ENCODE data around the gene LENG9.
"Not testable (repeated sequence)": the region's sequence is repeated elsewhere in the genome, so short reads cannot be mapped to it uniquely, and the experiment has no call there.

LENG9 gene

DNA sequence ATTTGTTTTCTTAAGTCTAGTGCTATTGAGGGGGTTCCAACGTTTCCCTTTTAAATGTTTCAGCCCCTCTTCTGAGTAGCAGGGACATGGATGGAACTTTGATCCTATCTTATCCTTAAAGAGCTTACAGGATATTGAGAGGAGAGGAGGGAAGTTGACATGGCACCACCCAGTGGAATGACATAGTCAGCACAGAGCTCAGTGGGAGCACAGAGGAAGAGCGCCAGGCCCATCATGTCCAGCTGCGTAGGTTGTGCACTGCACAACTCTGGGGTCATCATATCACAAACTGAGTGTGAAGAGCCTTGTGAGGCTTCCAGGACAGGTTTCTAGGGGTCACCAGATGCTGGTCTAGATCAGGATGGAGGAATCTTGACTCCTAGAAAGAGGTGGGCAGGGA lies 14.1 kb upstream of the LENG9 start:
- no peak for FAIRE-seq

DNA sequence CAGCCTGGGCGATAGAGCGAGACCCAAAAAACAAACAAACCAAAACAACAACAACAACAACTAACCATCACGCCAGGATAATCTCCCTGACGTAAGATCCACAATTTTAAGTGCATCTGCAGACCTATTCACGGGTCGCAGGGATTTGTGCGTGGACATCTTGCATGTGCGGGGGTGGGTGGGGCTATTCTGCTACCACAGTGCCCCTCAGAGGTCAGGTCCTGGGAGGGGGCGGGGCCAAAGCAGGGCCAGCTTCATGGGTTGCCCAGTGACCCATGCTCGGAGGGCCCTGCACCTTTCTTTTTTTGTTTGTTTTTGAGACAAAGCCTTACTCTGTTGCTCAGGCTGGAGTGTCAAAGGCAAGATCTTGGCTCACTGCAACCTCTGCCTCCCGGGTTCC lies 12.1 kb upstream of the LENG9 start:
- FAIRE-seq: no peak

DNA sequence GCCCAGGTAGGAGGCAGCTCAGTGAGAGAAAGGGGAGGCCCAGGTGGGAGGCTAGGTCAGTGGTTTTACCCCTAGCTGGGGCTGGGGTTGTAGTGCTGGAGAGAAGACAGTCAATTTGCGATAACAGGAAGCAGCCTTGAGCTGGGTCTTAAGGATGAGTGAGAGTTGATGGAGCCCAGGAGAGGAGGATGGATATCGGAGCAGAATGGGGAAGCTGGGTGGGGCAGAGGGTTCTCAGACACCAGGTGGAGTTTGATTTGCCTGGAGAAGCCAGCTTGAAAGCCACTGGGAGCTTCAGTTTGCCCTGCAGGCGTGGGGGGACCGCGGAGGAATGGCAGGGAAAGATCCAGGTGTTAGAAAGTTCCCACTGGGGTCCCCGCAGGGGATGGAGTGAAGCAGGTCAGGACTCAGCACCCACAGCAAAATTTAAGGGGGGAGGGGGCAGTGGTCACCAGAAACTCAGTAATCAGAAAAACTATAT lies 10.4 kb upstream of the LENG9 start:
- FAIRE-seq: no peak

DNA sequence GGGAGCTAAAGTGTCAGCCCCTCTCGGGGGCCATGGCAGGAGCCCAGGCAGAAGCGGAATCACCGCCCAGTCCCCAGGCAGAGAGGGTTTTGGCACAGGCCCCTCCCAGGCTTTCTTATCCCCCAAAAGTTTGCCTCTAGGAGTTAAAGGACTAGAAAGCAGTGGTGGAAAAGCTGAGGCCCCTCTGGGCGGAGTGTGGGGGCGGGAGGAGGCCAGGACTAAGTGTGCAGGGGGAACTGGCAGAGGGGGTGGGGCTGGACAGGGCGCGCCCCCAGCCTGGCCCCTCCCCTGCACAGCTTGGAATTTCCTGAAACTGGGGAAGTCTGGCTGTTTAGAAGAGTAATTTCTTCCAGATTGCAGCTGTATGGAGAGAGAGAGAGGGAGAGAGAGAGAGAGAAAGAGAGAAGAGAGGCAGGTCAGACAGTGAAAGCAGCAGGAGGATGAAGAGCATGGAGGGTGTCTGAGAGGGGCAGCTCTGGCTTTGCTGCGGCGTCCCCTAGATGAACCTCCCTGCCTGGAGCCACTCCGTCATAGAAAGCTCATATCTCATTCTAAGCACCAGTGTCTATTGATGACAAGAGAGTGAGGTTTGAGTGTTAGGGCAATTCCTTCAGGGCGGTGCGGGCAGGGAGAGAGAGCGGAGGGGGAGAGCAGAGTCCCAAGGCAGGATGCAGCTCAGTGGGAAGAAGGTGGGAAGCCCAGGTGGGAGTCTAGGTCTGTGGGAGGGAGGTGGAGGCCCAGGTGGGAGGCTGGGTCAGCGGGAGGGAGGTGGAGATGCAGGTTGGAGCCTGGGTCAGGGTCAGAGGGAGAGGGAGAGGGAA lies 9.7 kb upstream of the LENG9 start, which contains the start of gene CDC42EP5:
Gene CDC42EP5 (minus strand): TSS at position 226 of the 821 bp plus-strand sequence. CDS start 7,749 bp downstream, outside the sequence.
- peak; percentile 80 for FAIRE-seq

DNA sequence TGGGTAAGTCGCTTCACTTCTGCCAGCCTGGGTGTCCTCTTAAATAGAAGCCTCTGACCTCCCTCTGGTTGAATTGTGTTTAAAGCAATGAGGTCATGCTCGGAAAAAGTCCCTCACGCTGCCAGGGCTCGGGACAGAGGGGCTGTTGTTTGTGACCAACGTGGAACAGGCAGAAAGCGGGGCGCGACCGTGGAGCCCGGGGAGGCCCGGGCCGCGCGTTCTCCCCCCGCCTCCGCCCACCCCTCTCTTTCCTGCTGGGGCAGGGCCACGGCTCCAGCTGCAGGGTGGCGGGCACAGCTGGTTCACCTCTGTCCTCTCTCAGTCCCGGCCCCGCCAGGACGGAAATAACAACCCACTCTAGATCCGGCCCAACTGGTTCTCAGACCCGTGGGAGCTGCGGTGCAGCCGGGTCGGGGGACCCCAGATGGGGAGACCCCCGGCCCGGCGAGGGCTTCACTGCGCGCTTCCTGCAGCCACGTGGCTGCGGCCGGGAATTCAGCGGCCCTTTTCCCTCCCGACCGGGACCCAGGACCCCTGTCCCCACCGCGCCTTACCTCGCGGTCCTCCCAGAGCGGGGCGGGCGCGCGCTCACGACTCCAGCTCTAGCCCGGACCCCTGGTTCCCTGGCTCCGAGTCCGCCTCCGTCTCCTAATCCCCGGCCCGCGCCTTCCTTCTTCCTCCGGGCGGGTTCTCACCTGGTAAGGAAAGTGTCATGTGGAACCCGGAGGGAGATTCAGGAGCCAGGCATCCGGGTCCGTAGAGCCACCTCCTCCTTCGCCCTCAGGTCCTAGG lies 7.6 kb upstream of the LENG9 start:
- FAIRE-seq: no peak

DNA sequence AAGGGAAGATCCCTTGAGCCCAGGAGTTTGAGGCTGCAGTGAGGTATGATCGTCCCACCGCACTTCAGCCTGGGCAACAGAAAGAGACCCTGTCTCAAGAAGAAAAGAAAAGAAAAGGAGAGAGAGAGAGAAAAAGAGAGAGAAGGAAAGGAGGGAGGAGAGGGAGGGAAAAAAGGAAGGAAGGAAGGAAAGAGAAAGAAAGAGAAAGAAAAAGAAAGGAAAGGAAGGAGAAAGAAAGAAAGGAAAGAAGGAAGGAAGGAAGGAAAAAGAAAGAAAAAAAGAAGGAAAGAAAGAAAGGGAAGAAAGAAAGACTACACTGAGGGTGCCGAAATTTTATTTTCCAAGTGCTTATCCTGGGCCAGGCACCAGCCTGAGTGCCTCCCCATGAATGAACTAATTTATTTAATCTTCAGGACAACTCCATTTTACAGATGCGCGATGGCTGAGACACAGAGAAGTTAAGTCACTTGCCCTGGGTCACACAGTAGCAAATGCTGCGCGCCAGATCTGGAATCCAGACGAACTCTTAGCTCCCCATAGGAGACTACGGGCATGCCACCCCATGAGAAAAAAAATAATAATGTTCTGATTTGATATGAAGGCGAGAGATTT lies 6.8 kb upstream of the LENG9 start:
- FAIRE-seq: no peak

DNA sequence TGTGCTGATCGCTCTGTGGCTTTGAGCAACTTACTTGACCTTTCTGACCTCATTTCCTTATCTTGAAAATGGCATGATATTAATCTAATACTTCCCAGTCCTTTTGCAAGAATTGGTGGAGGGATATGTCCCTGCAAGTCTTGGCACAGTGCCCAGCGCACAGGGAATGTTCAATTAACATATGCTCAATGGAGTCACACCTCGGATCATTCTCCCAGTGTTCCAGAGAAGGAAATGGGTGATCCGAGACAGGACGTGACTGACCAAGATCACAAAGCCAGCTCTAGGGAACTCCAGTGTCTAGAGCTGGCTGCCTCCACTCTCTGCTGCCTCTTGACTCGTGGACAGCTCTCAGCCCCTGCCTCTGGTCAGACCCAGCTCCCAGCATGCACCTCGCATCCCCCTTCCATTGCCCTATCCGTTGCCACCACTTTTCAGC lies 5.9 kb upstream of the LENG9 start:
- no peak for FAIRE-seq

DNA sequence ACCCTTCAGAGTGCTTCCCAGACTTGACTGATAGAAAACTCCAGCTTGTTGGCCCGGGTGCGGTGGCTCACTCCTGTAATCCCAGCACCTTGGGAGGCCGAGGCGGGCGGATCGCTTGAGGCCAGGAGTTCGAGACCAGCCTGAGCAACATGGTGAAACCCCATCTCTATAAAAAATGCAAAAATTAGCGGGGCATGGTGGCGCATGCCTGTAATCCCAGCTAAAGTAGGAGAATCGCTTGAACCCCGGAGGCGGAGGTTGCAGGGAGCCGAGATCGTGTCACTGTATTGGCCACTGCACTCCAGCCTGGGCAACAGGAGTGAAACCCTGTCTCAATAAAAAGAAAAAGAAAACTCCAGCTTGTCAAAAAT lies 2.5 kb upstream of the LENG9 start:
- not testable (repeated sequence) for FAIRE-seq

DNA sequence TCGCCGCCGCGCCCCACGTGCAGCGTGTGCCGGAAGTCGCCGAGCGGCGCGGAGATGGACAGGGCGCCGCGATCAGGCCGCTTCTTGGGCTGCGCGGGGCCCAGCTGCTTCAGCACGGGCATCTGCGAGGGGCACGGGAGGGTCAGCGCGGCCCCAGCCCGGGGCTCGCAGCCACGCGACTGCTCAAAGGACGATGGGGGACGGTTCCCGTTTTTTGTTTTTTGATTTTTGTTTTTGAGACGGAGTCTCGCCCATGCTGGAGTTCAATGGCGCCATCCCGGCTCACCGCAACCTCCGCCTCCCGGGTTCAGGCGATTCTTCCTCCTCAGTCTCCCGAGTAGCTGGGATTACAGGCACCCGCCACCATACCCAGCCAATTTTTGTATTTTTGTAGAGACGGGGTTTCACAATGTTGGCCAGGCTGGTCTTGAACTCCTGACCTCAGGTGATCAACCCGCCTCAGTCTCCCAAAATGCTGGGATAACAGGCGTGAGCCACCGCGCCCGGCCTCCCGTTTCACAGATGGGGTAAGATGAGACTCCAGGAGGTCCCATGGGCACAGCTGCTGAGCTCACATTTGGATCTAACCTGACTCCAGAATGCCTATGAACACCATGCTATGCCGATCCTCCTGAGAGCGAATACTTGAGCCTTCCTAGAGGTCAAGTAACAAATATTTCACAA lies 2.0 kb upstream of the LENG9 start:
- FAIRE-seq: no peak

DNA sequence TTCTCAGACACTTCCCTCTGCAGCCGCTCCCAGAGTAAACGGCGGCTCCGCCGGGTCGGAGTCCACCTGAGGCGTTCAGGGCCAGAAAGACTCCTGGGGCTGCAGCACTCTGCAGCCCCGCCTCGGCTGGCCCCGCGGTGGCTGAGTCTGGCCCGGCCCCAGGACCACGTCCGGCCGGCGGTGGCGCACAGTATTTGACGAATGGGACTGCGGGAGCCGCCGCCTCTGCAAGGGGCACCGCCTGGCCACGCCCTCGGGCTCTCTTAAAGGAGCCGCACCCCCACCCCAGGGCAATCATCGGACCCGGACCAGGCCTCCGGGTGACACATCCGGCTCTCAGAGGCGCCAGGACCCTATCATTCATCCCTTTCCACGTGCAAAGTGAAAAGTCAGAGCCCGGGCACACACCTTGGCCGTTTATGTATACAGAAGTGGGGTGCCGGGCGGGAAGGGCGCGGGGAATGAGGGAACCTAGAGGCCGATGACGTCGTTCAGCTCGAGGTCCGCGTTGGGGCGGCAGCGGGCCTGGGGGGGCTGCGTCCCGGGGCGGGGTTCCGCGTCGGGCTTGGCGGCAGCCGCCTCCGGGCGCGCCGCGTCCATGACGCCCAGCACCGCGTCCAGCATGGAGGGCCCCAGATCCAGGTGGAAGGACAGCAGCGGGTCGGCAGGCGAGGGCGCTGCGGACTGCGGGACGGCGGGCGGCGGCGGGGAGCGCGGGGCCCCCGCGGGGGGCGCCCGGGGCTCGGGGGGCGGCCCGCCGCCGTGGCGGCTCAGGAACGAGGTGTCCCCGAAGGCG lies 1.2 kb upstream of the LENG9 start:
- FAIRE-seq: no peak

DNA sequence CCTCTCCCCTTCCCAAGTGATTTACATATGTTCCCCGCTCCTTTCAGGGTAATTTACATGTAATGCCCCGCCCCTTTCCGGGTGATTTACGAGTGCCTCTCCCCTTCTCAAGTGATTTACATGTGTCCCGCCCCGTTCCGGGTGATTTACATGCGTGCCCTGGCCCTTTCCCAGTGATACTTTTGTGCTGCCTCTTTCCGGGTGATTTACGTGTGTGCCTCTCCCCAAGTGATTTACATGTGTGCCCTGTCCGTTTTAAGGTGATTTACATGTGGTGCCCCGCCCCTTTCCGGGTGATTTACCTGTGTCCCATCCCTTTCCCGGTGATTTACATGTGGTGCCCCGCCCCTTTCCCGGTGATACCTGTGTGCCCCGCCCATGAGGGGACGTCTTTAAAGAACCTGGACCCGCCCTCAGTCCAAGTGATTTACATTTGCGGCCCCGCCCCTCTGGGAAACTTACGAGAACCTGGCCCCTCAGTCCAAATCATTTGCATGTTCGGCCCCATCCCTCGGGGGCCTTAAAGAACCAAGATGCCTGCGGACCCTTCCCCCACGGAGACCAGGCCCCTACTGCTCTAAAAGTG lies 559 bp upstream of the LENG9 start:
- peak; percentile 41 for FAIRE-seq

DNA sequence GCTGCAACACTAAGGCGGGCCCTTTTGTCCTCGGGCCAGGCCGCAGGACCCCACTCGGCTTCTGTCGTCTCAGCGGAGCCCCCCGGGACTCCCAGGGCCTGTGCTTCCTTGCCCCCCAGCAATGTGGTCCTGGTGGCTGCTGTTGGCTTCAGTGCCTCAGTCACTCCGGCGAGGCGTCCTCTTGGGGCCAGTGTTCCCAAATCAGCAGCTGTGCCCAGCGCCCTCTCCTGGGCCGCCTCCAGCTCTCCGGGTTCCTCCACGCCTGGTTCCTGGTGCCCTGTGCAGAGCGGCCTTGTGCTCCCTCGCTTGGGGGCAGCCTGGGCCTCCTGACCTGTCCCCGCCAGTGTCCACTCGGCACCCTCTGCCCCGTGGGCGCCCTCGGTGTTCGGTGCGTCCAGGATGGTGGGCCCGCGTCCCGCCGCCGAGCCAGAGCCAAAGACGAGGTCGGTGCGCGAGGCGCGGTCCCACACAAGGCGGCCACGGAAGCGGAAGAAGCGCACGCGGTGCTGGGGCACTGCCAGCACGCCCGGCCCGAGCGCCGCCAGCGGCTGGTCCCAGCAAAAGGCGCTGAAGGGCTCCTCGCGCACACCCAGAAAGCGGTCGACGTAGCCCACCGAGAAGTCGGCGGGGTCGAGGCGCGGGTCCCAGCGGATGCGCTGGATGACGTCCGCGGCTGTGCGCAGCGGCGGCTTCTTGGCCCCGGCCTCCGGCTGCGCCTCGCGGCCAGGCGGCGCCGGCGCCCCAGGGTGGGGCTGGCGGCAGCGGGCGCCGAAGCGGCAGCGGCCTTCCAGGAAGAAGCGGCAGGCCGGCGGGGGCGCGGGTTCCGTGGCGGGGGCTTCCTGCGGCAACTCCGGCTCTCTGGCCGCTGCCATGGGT lies 685 bp downstream of the LENG9 start:
- no peak for FAIRE-seq

DNA sequence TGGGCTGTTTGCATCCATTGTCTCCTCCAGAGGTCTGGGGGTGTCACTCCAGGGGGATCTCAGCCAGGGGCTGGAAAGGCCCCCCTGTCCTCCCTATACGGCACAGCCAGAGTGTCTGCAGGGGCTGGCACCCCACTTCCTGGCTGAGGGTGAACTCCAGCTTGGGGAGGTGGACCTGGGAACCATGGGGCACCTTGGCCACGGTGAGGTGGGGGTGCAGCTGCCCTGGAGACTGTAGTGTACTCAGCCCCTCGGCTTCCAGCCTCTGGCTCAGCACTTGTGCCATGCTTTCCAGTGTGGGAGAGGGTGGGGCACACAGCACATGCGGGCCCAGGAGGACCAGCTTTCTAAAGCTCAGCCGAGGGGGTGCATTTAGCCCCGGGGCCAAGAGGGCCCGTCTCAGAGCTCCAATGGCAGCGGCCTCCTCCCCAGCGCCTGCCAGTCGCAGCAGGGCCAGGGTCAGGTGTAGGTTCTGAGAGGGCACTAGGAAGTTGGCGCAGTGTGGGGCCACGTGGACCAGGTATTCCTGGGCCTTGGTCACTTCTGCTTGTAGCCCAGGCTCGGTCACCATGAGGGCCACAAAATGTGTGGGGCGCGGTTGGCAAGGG lies 1.4 kb downstream of the LENG9 start:
- no peak for FAIRE-seq

DNA sequence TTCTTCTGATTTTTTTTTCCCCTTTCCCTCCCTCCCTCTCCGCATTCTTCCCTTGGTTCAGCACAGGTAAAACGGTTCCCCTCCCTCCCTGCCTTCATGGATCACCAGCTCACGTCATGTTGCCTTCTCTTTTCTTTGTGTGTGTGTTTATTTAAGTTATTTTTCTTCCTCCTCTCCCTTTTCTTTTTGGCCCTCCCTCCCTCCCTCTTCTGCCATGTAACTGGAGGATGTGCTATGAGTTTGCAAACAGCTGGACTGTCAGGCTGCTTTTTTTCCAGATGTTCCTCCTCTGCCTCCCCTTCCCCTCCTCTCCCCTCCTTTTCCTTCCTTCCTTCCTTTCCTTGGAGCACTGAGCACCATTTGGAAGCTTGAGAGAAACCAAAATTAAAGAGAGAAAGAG lies 2.0 kb downstream of the LENG9 start:
- no peak for FAIRE-seq

DNA sequence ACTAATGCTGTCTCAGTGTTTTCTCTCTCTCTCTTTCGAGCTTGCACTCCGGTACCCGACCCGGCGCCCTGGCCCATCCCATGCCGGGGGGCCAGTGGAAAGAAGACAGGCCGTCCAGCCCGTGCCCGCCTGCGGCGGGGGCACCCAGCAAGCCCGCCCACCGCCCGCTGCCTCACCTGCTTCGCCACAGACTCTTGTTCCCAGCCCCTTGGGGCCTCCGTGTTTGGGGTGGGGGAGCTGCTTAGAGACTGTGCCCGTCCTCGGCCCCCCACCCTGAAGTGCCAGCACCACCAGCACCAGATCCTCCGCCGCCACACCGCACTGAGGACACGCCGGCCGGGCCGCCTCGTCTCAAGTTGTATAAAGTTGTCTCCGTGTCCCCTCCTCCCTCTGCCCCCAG lies 2.4 kb downstream of the LENG9 start:
- FAIRE-seq: no peak

DNA sequence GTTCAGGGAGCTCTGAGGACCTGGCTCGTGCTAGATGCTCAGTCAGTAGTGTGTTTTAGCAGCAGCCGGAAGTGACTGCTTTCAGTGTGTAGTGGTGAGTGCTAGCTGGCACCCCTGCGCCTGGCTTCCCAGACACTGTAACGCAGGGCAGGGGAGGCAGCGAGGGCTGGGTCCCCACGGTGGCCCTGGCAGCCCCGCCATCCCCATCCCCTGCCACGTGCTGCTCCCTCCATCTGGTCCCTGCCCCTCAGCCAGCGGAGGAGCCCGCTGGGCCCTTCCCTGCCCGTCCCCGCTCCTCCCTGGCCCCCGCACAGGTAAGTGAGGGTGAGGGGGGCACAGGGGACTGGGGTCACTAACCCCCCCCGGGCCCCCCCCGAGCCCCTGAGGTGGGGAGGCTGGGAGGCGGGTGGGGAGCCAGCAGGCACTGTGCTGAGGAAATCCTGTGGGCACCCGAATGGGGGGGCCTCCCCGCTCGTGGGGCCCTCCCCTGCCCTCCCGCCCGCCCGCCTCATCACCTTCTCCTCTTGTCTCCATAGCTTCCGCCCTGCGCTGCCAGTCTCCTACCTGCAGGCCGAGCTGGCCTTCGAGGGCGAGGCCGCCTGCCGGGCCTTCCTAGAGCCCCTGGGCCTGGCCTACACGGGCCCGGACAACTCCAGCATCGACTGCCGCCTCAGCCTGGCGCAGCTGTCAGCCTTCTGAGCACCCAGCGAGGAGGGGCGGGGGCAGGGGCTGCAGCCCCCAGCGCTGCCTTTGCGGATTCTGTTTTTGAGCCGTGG lies 3.2 kb downstream of the LENG9 start:
- FAIRE-seq: no peak

DNA sequence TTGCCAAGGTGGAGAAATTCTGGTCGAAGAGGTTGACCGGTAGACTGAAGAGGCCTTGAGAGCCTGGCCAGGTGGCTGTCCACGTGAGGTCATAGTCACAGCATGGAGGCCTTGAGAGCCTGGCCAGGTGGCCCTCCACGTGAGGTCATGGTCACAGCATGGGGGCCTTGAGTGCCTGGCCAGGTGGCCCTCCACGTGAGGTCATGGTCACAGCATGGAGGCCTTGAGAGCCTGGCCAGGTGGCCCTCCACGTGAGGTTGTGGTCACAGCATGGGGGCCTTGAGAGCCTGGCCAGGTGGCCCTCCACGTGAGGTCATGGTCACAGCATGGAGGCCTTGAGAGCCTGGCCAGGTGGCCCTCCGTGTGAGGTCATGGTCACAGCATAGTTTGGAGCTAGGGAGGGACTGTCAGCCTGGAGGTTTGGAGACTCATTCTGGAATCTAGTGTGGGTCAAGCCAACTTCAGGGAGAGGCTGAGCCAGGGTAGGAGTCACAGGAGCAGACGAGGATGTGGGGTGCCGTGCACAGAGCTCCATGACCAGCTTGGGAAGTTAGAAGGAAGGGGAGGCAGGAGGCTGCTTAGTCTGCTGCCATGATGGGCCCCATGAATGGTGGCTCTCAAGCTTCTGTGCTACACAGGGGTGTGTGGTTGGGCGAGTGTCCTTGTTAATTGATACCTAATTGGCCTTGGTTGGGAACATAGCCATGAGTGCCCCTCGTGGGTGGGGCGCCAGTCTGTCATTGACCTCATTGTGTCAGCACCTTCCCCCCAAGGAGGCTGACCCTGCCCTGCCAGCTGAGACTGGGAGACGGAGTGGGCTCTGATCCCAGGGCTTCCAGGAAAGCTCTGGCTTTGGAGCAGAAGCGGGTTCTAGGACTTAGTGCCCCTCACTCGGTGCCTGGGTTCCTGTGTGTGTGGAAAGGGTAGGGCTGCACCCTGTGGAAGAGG lies 4.0 kb downstream of the LENG9 start:
- FAIRE-seq: no peak

All from endometrium (tissue), 2 donors.